GM20000 (cell line): ENCODE measurements around the gene PHYHIPL.
"Not testable (repeated sequence)": the region's sequence is repeated elsewhere in the genome, so short reads cannot be mapped to it uniquely, and the experiment has no call there.

Source experiments
- DNase-seq: peaks from one replicate; pipeline ENCODE4 v3.0.0; 2012; ENCODE audit warnings: low spot score
- CTCF ChIP-seq: IDR thresholded peaks from 2 replicates; pipeline ENCODE4 v1.5.1; 2012; ENCODE audit warnings: mild to moderate bottlenecking, control low read depth; ENCODE audit errors: extremely low read depth, missing control alignments

PHYHIPL gene

GRCh38 chr10:59190332-59190731 lies 13.9 kb downstream of the PHYHIPL start:
- TF ChIP-seq CTCF: no peak

GRCh38 chr10:59206204-59206720 lies 29.8 kb downstream of the PHYHIPL start:
- DNase-seq: no peak
- TF ChIP-seq CTCF: no peak

More at GRCh38 chr10:59190332-59190731, 13.9 kb downstream of the PHYHIPL start:
- no peak for DNase-seq

GRCh38 chr10:59212301-59212798 lies 35.9 kb downstream of the PHYHIPL start:
- no peak for DNase-seq
- TF ChIP-seq CTCF: no peak

- TF ChIP-seq CTCF: no peak
- DNase-seq: no peak
Observed at GRCh38 chr10:59214160-59214559, 37.7 kb downstream of the PHYHIPL start.

GRCh38 chr10:59216178-59216869 lies 39.9 kb downstream of the PHYHIPL start:
- DNase-seq: no peak
- TF ChIP-seq CTCF: no peak

GRCh38 chr10:59222788-59223187 lies 46.3 kb downstream of the PHYHIPL start:
- no peak for TF ChIP-seq CTCF
- no peak for DNase-seq

GRCh38 chr10:59223597-59223996 lies 47.2 kb downstream of the PHYHIPL start:
- not testable (repeated sequence) for DNase-seq

GRCh38 chr10:59225211-59225610 lies 48.8 kb downstream of the PHYHIPL start:
- TF ChIP-seq CTCF: no peak
- DNase-seq: no peak
